ENCODE data around the gene PRDM15. TPM values are rescaled to one million over a fixed set of nuclear protein-coding genes. Genes with fewer than 3 reads are reported as not detected.
A peak's percentile ranks its signal among the peaks of the same experiment; 100 is the strongest.

Gene PRDM15
- total RNA-seq, 4 donors from 2014 or later, result 5.3 to 20.8 (median 13.6) TPM

DNA sequence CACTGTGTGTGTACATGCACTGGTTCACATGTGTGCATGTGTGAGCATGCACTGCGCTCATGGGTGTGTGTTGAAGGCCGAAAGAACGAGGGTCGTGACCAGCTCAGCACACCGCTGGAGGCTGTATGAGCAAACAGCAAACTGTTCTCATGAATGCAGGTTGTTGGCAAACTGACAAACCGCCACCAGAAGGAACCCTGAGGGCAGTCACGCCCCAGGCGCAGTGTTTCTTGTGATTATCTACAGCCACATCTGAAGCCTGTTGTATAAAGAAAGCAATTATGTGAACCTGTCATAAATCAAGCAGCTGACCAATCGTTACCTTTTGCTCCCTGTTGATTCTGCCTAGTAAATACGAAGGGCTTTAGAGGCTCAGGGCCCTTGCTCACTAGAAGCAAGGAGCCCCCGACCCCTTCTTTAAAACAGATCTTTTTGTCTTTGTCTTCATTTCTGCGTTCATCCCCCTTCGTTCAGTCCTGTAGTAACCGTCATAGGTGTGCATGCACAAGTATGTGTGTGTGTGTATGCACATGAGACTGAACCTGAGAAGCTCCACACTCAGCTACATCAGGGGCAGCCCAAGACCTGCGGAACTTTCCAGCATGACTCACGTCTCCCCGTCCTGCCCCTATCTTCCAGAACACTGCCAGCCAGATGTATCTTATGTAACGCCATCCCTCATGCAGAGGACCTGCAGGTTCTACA is 95.5 kb downstream of the PRDM15 start:
- no peak for ATAC-seq (ENCODE audit: low FRiP score)
- TF ChIP-seq, protein P1, sequence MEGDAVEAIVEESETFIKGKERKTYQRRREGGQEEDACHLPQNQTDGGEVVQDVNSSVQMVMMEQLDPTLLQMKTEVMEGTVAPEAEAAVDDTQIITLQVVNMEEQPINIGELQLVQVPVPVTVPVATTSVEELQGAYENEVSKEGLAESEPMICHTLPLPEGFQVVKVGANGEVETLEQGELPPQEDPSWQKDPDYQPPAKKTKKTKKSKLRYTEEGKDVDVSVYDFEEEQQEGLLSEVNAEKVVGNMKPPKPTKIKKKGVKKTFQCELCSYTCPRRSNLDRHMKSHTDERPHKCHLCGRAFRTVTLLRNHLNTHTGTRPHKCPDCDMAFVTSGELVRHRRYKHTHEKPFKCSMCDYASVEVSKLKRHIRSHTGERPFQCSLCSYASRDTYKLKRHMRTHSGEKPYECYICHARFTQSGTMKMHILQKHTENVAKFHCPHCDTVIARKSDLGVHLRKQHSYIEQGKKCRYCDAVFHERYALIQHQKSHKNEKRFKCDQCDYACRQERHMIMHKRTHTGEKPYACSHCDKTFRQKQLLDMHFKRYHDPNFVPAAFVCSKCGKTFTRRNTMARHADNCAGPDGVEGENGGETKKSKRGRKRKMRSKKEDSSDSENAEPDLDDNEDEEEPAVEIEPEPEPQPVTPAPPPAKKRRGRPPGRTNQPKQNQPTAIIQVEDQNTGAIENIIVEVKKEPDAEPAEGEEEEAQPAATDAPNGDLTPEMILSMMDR (IDR thresholded peaks at IDR 0.05), result no peak
- DNase-seq (ENCODE audit: low spot score), result no peak

- DNase-seq (ENCODE audit: low spot score) (no peak), ATAC-seq (ENCODE audit: low FRiP score) (no peak)
- TF ChIP-seq, protein P1 (IDR thresholded peaks at IDR 0.05), result no peak
These were observed 98.1 kb downstream of the PRDM15 start for GRCh38 chr21:41781050-41781410.

DNA sequence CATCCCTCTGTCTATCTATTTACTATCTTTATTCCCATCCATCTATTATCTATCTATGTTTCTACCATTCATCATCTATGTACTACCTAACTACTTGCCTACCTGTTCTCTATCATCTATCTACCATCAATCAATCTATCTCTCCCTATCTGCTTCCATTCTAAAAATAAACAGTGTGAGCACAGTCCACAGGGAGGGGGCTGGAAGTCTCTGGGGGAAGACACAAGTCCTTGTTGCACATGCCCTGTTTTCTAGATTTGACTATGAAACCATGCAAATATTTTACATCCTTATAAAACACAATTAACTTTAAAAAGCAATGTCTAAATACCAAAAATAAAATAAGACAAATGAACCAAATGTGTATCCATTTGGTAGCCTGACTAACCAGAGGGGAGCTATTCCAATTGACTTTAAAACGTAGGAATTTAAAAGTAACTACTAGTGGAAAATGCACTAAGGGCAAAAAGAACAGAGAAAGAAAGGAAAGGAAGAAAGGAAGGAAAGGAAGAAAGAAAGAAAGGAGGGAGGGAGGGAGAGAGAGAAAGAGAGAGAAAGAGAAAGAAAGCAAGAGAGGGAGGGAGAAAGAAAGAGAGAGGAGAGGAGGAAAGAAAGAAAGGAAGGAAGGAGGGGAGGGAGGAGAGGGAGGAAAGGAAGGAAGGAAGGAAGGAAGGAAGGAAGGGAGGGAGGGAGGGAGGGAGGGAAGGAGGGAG is 98.7 kb downstream of the PRDM15 start:
- ATAC-seq (ENCODE audit: low FRiP score) (no peak), DNase-seq (ENCODE audit: low spot score) (no peak)
- TF ChIP-seq, protein P1 (IDR thresholded peaks at IDR 0.05), result no peak

DNA sequence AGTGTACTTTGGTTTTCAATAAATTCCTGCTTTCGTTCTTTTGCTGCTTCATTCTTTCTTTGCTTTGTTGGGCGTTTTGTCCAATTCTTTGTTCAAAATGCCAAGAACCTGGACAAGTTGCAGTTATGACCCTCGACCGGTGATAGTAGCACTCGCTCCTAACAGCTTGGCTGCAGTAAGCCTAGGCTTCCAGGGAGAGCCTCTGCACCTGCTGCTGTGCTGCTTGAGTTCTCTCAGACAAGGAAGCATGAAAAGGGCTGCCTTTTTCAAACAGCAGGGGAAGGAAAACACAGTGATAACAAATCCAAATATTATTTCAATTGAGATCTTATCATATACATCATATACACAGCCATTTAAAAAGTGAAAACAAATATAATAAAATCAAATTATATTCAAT is 99.5 kb downstream of the PRDM15 start:
- DNase-seq (ENCODE audit: low spot score) (no peak), ATAC-seq (ENCODE audit: low FRiP score) (no peak)
- TF ChIP-seq, protein P1 (IDR thresholded peaks at IDR 0.05), result no peak

GRCh38 chr21:41778930-41779600 is 100.1 kb downstream of the PRDM15 start:
- ATAC-seq (ENCODE audit: low FRiP score) (peak; percentile 68), DNase-seq (ENCODE audit: low spot score) (no peak)
- TF ChIP-seq, protein P1 (IDR thresholded peaks at IDR 0.05), result no peak

DNA sequence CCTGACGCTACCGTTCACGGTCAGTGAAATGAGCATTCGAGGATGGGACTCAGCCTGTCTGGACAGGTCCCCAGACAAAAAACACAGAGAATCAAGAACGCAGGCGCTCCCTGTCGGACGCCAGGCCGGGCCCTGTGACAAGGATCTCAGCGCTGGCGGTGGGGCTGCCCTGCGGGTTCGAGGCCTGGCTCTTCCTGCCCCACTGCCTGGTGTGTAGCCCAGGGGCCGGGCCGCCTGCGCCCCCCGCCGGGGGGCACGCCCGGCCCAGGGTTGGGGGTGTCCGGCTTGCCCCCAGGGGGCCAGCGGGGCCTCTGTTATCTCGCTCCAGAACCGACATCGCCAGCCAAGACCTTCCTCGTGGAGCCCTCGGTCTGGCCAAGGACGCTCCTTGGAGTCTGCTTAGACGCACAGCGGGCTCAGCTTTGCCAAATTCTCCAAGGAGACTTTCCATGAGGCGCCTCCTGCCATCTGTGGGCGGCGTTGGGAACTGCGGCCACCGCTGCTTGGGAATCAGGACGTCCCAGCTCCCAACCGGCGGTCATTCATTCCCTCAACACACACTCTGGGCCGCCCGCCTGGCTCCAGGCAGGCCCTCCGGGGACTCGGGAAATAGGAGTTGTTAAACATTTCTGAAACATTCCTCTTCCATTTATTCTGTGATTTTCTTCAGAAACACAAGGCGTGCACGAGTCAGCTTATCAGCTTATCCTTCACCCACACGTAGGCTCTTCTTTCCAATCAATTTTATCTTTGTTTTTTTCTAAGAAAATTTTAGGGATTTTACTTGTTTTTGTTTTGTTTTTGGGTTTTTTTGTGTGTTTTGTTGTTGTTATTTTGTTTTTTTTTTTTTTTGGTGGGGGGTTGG is 101.0 kb downstream of the PRDM15 start:
- peak; percentile 92 for DNase-seq (ENCODE audit: low spot score)
- TF ChIP-seq, protein P1 (IDR thresholded peaks at IDR 0.05), result peak in 2 of 3 donors; percentile 79 to 81
- ATAC-seq (ENCODE audit: low FRiP score), result peak; percentile 87
